ENCODE measurements around the gene IFI44L.

Gene IFI44L

DNA sequence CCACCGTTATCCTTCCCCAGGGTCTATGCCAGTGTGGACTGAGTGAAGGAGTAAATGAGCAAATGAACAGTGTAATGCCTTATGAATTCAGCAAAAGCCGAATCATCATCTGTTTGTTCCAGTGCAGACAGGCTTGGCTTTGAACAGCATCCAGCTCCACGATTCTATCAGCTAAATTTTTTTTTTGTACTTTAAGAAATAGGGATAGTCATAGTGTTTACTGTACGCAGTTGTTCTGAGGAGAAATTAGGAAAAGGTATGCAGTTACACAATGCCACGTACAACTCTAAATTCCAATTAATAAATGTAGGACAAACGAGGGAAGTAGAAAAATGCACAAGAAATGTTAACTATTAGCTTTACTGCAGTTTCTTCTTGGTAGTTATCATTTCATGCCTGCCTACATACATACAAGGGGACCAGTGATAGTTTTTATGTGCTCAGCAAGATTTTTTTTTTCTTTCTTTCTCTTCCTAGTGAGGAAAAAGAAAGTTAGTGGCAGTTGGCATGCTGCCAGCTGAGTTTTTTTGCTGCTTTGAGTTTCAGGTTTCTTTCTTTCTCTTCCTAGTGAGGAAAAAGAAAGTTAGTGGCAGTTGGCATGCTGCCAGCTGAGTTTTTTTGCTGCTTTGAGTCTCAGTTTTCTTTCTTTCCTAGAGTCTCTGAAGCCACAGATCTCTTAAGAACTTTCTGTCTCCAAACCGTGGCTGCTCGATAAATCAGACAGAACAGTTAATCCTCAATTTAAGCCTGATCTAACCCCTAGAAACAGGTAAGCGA, at the start of gene IFI44L:
TSS of gene IFI44L (plus strand) at position 646 of the 777 bp plus-strand sequence. CDS start 7,468 bp downstream, outside the sequence.
- DNase-seq, result no peak

DNA sequence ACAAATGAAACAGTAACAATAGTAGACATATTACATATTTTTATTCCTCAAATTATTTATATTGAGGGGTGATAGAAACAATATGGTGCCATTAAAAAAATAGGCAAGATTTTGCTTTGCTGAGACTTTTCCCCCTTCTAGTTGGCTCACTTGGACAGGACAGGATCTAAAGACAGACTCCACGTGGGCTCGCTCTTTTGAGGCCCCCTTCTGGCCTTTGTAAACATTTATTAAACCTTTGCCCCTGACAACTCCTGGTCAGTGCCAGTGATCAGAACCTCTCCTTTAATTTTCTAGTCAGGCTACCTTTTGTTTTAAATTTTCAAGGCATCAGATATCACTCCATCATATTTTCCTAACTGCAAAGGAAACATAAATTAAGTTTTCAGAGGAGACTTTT, 49.7 kb upstream of the IFI44L start:
- no peak for DNase-seq

DNA sequence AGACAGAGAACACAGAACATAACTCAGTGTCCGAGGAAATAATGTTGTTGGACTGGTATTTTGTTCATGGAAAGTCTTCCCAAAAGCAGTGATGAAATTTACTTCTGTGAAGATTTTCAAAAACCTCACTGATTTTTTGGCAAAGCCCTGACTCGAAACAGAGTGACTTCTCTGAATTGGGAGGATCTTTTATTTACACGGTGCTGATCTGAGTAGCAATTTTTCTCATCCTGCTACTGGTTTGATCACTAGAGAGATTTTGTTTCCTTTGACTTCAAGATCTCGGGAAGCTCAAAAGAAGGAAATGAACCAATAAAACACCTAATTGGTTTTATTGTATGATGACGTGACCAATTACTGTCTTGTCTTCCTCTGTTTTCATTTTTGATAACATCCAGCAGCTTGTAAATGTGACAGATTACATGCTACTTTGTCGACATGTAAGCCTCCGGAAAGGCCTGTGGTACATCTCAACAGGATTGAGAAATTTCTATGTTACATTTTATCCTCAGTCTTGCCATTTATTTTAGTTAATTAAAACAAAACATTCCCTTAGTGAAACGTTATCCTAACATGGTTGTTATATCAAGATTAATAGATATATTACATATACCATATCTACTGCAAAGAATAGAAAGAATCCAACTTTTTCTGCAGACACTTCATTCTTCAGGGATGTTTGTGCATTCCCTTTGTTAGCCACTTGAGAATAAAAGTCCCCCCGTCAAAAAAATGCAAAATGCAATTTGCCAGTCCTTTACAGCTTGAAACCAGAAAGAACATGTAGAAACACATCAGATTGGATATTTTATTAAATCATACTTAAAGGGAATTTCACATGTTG, 42.8 kb upstream of the IFI44L start:
- no peak for DNase-seq

DNA sequence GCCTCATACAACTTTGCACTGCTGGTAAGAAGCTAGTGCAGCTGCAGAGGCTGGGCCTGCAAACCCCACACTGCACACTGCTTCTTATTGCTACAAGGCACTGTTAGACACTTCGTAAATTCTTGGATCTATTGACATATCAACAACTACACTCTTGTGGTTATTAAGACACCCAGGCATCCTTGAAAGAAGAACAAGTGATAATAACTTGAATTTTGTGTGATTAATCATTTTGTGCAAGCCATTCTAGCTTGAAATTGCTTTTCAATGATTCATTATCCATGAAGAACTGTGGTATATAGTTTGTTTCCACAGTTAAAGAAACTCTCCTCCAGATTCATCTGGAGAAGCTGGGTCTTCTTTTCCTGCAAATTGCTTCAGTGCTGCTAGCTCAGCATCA, 33.7 kb upstream of the IFI44L start:
- no peak for DNase-seq

DNA sequence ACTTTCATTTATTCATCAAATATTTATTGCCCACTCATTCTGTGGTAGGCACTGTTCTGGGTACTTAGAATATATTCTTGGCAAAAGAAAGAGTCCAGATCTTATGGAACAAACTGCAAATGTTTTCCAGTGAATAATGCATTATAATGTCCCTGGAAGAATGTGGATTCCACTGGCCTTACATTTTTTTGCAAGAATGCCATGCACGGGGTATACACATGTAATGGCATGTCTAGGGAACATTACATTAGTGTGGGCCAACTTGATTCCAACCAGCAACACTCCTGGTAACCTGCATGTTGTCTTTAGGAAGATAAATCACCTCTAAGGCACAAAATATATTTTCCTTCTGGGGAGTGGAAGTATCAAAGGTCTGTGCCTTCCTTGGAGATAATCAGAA, 33.0 kb upstream of the IFI44L start:
- DNase-seq, result no peak

DNA sequence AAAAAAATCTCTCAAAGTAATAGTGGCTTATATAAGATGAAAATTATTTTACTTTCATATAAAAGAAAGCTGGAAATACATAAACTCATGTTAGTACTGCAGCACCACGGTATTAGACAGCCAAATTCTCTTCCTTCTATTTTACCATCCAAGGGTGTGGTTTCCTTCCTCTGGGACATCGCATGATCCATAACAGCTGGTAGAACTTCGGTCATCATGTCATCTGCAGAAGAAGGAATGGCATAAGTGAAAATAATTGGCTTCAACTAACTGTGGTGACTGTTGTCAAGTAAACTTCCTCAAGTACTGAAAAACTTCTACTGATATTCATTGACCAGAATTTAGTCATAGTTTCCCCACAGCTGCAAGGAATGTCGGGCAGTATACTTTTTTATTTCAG, 28.3 kb upstream of the IFI44L start:
- no peak for DNase-seq

DNA sequence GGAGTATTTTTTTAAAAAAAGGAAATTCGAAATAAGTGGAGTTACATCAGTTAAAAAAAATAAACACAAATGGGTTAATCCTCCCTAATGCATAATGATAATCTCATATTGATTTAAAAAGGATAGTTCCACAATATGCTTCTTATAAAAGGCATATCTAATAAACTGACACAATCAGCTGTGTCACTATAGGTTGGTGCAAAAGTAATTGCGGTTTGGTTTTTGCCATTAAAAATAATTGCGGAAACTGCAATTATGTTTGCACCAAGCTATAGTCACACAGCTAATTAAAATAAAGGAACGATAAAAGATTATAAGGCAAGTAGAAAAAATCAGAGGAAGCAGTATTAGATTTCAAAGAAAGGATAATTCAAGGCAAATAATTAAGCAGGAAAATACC, 21.0 kb upstream of the IFI44L start:
- DNase-seq, result no peak

DNA sequence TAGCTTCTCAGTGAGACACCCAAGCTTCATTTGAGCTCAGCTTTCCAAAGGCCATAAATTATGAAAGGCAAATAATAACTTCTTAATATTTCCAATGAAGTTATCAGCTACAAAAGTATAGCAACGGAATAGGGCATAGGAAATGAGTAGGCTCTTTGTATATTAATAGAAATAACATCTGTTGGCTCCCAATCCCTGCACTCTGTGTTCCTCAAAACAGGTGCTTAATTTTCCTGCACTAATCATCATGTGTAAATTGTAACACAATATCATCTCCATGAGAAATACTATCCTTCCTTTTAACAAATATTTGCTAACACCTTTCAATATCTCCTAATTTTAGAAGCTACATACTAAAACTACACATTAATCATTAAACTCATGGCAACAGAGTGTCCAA, 19.2 kb upstream of the IFI44L start:
- DNase-seq, result no peak

DNA sequence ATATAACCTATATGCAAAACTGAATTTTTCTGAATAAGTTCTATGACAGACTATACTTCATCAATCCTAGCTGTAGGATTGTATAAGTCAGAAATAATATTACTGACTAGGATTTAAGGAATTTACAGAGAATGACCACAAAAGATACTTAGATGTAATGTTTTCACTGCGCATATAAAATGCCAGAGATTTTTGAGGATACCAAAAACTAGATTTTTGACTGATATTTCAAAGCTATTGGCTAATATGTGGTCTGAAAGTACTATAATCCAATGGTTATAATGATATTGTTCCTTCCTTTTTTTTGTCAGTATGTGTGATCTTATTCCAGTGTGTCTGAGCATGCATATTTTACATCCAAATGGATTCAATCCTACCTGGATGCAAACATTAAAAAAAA, 17.0 kb upstream of the IFI44L start:
- no peak for DNase-seq

DNA sequence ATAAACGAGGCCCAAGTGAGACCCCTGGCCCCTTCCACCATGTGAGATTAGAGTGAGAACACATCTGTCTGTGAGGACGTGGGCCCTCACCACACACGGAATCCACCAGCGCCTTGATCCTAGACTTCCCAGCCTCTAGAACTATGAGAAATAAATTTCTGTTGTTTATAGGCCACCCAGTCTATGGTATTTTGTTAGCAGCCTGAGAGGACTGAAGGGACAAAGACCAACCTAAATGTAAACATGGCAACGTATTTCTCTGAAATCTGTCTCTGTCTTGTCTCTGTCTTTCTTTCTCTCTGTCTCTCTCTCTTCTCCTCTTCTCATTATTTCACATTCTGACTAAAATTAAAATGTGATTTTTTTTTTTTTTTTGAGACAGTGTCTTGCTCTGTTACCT, 15.6 kb upstream of the IFI44L start:
- no peak for DNase-seq

DNA sequence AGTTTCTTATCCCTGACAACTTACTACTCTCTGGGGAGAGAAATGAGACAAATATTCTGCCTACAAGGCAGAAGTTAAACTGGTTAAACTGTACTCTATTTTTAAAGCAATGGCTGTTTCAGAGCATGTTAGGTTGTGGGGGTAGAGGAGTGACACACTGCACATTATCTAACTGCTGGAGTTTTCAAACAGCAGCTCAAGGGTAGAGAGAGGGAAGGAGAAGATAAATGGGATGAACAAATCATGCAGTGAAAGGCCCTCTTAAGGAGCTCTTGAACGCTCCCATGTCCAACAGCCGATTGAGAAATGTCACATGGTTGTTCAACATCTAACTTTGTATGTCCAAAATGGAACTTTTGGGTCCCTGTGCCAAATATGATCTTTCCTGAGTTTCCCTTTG, 14.0 kb upstream of the IFI44L start:
- DNase-seq, result no peak

DNA sequence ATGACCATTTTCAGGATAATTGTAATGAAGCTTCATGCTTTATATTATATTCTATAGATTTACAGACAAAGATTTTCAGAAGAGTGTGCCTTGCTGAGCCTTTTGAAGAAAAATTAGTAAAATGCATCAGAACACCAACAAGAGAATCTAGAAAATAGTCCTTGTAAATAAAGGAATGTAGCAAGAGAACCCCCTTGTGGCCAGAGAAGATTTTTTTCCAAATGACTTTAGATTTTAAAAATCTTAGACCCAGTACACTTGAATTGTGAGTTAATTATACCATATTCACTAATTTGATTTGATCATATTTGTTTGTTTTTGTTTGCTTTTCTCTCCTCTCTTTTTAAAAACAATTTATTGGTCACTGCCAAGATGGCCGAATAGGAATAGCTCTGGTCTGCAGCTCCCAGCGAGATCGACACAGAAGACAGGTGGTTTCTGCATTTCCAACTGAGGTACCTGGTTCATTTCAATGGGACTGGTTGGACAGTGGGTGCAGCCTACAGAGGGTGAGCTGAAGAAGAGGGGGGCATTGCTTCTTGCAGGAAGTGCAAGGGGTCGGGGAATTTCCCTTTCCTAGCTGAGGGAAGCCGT, 12.8 kb upstream of the IFI44L start:
- DNase-seq, result peak; percentile 30

DNA sequence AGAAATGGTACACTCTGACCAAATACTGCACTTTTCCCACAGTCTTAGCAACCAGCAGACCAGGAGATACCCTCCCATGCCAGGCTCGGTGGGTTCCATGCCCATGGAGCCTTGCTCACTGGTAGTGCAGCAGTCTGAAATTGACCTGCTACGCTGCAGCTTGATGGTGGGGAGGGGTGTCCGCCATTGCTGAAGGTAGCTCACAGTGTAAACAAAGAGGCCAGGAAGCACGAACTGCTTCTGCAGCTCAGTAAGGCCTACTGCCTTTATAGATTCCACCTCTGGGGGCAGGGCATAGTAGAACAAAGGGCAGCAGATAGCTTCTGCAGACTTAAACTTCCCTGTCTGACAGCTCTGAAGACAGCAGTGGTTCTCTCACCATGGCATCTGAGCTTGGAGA, 12.3 kb upstream of the IFI44L start:
- DNase-seq, result no peak

DNA sequence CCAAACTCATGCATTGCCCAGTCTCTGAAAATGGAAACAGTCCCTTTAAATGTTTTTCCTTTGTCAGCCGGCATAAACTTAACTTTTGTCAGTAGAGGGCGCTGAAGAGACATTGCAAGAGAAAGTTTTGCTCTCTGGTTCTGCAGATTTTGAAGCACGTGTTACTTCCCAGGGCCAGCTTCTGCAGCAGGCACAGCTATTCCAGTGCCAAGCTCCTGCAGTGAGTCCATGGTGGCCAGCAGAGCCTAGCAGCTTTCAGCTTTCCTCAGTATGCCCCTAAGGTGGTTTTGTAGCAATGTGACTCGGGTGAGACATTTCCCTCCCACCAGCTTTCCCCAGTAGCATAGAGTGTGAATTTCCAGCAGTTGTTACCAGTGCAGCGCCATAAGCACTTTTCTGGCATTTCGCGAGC, 2.6 kb upstream of the IFI44L start:
- DNase-seq, result peak; percentile 85

DNA sequence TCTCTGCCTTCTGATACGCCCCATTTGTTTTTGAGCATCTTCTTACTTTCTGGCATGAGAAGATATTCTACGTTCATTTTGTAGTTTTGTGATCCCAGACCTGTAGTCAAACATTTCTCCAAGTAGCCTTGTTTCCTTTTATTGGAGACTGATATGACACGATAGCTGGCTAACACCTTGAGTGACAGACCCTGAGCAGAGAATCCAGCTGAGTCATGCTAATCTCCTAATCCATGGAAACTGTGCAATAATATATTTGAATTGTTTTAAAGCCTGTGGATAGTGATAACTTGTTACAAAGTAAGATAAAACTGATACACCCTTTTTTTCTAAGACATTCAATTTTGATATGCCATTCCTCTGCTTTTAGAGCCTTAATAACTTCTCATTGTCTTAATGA, 1.2 kb upstream of the IFI44L start:
- DNase-seq, result no peak

DNA sequence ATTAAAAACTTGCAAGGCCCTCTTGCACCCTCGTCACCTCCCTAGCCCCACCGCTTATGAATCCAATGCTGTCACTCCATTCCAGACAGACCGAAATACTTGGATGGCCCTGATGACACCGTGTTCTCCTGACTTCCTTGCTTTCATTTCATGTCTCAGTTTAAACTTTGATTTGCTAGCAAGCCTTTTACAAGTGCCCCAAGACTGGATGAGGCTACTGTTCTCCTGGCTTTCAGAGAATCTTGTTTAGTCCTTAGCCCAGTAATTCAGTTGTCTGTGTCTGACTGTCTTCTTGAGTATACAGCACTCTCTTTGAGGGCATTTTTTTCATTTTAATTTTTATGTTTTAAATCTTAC, 824 bp upstream of the IFI44L start:
- DNase-seq, result no peak

DNA sequence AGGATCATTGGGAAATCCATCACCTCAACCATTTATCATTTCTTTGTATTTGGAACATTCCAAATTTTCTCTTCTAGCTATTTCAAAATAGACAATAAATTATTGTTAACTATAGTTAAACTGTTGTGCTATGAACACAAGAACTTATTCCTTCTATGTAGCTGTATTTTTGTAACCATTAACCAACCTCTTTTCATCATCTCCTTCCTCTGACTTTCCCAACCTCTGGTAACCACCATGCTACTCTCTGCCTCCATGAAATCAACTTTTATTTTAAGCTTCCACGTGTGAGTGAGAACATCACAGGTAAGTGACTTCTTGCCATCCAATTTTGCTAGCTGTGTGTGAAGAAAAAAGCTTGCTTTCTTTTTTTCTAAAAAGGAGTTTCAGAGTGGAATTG, 418 bp downstream of the IFI44L start:
- DNase-seq, result no peak

DNA sequence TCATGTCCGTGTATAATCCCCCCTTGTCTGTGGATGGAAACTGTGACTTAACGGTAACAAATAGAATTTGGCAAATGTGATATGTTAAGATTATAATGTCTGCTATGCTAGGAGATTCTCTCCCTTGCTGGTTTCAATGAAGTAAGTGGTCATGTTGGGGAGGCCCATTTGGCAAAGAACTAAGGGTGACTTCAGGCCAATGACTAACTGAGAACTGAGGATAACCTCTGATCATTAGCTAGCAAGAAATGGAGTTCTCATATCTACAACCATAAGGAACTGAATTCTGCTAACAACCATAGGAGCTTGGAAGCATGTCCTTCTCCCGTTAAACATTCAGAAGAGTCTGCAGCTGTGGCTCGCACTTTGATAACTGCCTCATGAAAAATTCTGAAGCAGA, 2.3 kb downstream of the IFI44L start:
- no peak for DNase-seq

DNA sequence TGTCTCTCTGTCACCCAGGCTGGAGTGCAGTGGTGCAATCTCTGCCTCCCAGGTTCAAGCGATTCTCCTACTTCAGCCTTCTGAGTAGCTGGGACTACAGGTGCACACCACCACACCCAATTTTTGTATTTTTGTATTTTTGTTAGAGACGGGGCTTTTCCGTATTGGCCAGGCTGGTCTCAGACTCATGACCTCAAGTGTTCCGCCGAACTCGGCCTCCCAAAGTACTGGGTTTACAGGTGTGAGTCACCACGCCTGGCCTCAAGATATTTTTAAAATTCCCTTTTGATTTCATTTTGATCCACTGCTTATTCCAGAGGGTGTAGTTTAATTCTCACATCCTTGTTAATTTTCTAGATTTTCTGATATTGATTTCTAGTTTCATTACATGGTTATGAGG, 3.8 kb downstream of the IFI44L start:
- no peak for DNase-seq

DNA sequence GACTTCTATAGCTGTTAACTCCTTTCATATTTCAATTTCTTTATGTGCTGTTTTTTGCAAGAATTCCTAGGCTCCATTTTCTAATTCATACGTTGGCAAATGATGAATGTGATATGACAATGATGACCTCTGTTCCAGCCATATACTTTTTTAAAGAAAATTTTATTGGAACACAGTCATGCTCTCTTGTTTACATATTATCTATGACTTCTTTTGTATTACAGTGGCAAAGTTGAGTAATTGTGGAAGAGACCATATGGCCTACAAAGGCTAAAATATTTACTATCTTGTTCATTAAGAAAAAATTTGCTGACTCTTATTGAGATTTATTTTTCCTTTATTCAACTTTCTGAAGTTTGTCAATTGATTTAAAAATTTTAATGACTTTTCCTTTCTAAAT, 7.1 kb downstream of the IFI44L start:
- DNase-seq, result no peak

DNA sequence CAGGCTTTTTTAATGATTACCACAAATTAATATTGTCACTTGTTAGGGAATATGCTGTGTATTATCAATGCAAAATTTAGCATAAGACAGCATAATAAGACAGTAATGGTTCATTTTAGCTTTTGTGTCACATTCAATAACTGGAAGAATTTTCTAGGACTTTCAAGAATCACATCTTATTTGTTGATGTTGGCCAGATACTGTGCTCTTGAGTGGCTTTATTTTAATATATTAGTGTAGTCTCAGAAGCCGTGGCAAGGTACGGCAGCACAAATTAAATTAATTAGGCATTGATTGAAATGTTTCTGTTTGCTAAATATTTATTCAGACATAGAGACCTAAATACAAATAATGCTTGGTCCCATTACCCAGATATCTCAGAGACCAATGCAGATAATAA, 10.4 kb downstream of the IFI44L start:
- no peak for DNase-seq

DNA sequence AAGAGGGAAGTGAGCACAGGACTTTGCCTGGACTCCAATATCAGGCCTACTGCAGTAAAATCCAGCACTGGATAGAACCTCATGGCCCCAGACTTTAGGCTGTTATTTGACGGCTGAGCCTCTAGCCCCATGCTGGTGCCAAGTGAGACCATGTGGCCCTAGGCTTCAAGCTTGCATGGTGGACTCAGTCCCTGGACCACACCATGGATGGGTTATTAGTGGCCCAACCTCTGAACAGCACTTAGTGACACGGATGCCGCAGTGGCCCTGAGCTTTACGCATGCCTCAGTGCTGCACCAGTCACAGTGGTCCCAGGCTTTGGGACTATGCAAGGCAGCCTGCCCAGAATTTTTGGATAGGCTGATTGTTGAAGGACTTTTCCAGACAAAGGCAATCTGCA, 13.0 kb downstream of the IFI44L start:
- no peak for DNase-seq

DNA sequence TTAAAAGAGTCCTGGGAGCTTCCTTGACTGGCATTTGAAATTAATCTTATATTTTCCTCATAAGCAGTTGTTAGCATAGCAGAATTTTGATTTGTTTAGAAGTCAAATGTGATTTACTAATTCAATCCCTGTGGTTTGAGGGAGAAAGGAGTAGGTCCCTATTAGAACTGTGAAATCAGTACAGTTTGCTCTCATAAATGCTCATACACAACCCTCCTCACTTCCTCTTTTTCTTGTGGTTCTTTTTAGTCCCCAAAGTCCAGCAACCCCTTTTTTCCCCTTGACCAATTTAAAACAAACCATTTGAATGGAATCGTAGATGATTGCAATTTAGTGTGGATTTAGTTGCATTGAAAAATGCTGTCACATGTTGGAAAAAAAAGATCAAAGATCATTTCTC, 20.2 kb downstream of the IFI44L start:
- no peak for DNase-seq

DNA sequence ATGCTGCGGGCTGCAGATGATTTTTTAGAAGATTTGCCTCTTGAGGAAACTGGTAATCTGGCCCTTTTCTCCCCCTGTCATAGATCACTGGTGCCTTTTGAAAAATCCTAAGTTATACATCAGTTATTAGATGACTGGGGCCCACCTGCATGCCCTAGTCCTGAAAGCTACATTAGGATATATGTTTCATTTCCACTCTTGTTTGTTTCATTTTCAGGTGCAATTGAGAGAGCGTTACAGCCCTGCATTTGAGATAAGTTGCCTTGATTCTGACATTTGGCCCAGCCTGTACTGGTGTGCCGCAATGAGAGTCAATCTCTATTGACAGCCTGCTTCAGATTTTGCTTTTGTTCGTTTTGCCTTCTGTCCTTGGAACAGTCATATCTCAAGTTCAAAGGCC, 21.3 kb downstream of the IFI44L start:
- DNase-seq, result no peak
